Activated naive CD8-positive, alpha-beta T cell treated with anti-CD3 and anti-CD28 coated beads, Interleukin-2, amount 10 ng/mL, durations not matched to agents 7 days and 5 days (primary cell): ENCODE results near the gene NOTCH1. TPM values are rescaled to one million over a fixed set of nuclear protein-coding genes. Genes with fewer than 3 reads are reported as not detected.

Experiments
- ATAC-seq: fragments of 150-1000 bp; cut with Tn5 transposase; one replicate; pipeline ENCODE4 v1.10.0; 2021; ENCODE audit warnings: low read depth, moderate library complexity
- POLR2A ChIA-PET: fragments of 350-600 bp; sonication (Branson Sonifier 250); formaldehyde crosslinking; loops from one replicate; lab custom pipeline; 2021; ENCODE audit warnings: antibody characterized with exemption; lab: Charles Lee
- DNase-seq: peaks from one replicate; pipeline ENCODE4 v3.0.0; 2021
- H3K27ac Mint-ChIP-seq: one replicate; pipeline ENCODE4 v1.8.0; 2022; ENCODE audit warnings: mild to moderate bottlenecking, mixed read lengths
- H3K27me3 Mint-ChIP-seq: one replicate; pipeline ENCODE4 v1.8.0; 2022; ENCODE audit warnings: mild to moderate bottlenecking, moderate library complexity, mixed read lengths
- H3K36me3 Mint-ChIP-seq: one replicate; pipeline ENCODE4 v1.8.0; 2021; ENCODE audit warnings: mild to moderate bottlenecking, mixed read lengths
- H3K4me1 Mint-ChIP-seq: one replicate; pipeline ENCODE4 v1.8.0; 2021; ENCODE audit warnings: mixed read lengths
- H3K4me3 Mint-ChIP-seq: one replicate; pipeline ENCODE4 v1.8.0; 2022; ENCODE audit warnings: mild to moderate bottlenecking, moderate library complexity, mixed read lengths
- H3K9me3 Mint-ChIP-seq: one replicate; pipeline ENCODE4 v1.8.0; 2021; ENCODE audit warnings: mixed read lengths
- total RNA-seq, 2 experiments: library from RNA; stranded (reverse); gene quantifications; one replicate each; pipeline ENCODE4 v1.2.3, GENCODE V29; 2021

NOTCH1 gene
- total RNA-seq: 10 to 100 TPM; 67.0 to 70.2 TPM

DNA sequence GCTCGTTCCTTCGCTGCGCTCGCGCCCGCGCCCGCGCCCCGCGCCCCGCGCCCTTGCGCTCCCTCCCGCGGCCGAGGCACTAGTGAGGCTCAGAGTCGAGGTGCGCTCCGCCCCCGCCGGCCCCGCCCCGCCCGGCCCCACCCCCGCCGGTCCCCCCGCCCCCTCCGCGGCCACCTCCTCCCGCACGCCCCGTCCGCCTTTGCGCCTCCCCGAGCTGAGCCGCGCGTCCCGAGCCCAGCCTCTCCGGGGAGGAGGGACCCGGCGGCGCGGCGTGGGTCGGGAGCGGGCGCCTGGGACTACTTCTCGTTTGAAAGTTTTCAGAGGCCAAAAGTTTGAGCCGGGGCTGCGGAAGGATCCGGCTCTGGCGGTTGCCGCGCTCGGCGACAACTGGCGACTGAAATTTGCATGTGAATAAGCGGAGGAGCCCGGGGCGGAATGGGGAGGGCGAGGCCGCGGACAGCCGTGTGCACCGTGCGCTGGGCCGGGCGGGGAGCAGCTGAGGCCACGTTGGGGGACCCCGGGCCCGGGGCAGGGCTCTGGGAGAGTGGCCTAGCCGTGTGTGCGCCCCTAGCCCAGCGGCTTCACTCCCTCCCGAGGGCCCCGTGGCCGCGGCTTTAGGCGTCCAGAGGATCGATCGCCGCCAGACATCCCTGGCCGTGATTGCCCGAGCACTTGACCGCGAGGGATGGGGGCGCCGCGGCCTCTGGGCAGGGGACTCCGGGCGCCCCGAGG lies at the start of gene NOTCH1:
Gene NOTCH1, minus strand, starts transcription at position 84 of the 732 bp plus-strand sequence. CDS start 262 bp downstream, outside the sequence.
- Mint-ChIP-seq H3K27ac (peak within 1 kb of the TSS; percentile 89), H3K27me3 (no peaks in the 10 kb centered on the region), H3K36me3 (peaks cover 3% of the 10 kb centered on the region), H3K4me3 (peak within 1 kb of the TSS; percentile 93), H3K4me1 (peaks cover 11% of the 10 kb centered on the region), H3K9me3 (no peaks in the 10 kb centered on the region)
- POLR2A ChIA-PET: interaction anchor here (0.6 to 1.5 kb wide), 4 partner anchors 9 to 182 kb away, joined by 3 to 13 read pairs (median 4); no protein-coding TSS in a partner anchor
- ATAC-seq: peak; percentile 76
- DNase-seq: peak; percentile 90

- POLR2A ChIA-PET: no interaction called here
- Mint-ChIP-seq H3K4me3 (no peak overlapping the region), H3K27ac (no peak overlapping the region), H3K4me1 (no peaks in the 10 kb centered on the region), H3K27me3 (no peaks in the 10 kb centered on the region), H3K36me3 (no peaks in the 10 kb centered on the region), H3K9me3 (no peaks in the 10 kb centered on the region)
- DNase-seq (no peak), ATAC-seq (no peak)
Measured at GRCh38 chr9:136594492-136594891, 48.6 kb upstream of the NOTCH1 start.

- H3K4me1 Mint-ChIP-seq: peaks cover 7% of the 10 kb centered on the region
- POLR2A ChIA-PET: no interaction called here
- no peak overlapping the region for H3K4me3 Mint-ChIP-seq
- H3K9me3 Mint-ChIP-seq: no peaks in the 10 kb centered on the region
- no peaks in the 10 kb centered on the region for H3K27me3 Mint-ChIP-seq
- DNase-seq (no peak), ATAC-seq (no peak)
- H3K27ac Mint-ChIP-seq: no peak overlapping the region
- no peaks in the 10 kb centered on the region for H3K36me3 Mint-ChIP-seq
Measured at GRCh38 chr9:136593581-136593980, 47.7 kb upstream of the NOTCH1 start.

DNA sequence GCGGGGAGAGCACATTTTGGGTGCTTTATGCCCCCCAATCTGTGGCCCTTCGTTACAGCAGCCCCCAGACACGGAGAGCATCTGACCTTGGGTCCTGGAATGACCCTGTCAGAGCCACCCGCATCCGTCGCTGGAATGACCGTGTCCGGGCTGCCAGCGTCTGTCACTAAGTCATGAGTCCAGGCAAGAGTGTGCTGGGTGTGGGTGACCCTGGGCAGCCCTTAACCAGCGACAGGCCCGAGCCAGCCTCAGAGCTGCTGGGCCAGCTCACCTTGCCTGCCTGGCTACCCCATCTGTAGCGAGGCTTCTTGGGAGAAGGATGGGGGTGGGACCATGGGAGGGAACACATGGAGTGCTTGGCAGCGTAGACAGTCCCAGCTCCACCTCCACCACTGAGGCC lies 46.8 kb upstream of the NOTCH1 start:
- Mint-ChIP-seq H3K9me3 (no peaks in the 10 kb centered on the region), H3K4me1 (peaks cover 11% of the 10 kb centered on the region), H3K4me3 (no peak overlapping the region), H3K27ac (no peak overlapping the region), H3K27me3 (no peaks in the 10 kb centered on the region), H3K36me3 (no peaks in the 10 kb centered on the region)
- ATAC-seq: no peak
- POLR2A ChIA-PET: no interaction called here
- no peak for DNase-seq

DNA sequence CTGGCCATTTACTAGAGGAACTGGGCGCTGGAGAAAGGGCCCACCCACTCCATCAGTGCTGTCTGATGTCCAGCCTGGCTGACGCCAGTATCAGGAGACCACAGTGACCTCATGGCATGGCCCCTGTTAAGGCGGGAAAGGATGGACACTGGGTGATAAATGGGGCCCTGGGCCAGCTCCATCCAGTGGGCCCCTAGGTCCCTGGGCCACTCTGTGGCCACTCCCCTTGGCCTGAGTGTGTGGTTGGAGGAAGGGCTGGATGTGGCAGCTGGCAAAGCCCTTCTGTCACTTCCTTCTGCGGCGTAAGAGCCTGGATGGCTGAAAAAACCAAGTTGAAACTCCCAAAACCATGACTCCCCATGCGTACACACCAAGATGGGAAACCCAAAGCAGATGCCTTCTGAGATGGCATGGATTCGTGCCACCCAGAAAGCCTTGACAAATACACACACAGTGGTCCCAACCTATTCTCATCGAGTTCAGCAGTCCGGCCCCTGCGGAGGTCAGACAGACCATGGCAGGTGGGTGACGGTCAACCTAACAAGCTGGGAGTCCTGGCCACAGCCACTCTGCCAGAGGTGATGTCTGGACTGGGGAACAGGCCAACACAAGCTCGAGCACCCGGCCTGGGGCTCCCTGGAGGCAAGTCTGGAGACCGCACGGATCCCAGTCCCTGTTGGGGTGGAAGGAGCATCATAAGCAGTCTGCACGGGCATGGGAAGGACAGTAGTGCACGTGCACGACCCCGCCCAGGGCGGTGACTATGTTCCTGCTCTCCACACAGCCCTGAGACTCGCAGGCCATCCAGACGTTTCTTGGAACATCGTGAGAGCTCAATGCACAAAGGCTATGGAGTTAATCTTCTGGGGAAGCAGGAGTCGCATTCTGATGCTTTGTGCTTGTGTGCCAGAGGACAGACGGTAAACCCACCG lies 45.2 kb upstream of the NOTCH1 start:
- Mint-ChIP-seq H3K27ac (no peak overlapping the region), H3K27me3 (no peaks in the 10 kb centered on the region), H3K4me1 (peaks cover 11% of the 10 kb centered on the region), H3K4me3 (no peak overlapping the region), H3K36me3 (no peaks in the 10 kb centered on the region), H3K9me3 (no peaks in the 10 kb centered on the region)
- ATAC-seq: no peak
- DNase-seq: no peak
- POLR2A ChIA-PET: no interaction called here

- no peak overlapping the region for H3K4me3 Mint-ChIP-seq
- POLR2A ChIA-PET: no interaction called here
- no peaks in the 10 kb centered on the region for H3K9me3 Mint-ChIP-seq
- H3K36me3 Mint-ChIP-seq: no peaks in the 10 kb centered on the region
- ATAC-seq (no peak), DNase-seq (no peak)
- no peaks in the 10 kb centered on the region for H3K27me3 Mint-ChIP-seq
- no peak overlapping the region for H3K27ac Mint-ChIP-seq
- peaks cover 11% of the 10 kb centered on the region for H3K4me1 Mint-ChIP-seq
Measured at GRCh38 chr9:136589766-136590763, 44.2 kb upstream of the NOTCH1 start.

- H3K27ac Mint-ChIP-seq: peak overlapping the region; percentile 71
- POLR2A ChIA-PET: interaction anchor here (0.6 kb wide), 1 partner anchor 51 kb away, joined by 4 read pairs; no protein-coding TSS in a partner anchor
- ATAC-seq: peak; percentile 12
- DNase-seq: no peak
- H3K36me3 Mint-ChIP-seq: no peaks in the 10 kb centered on the region
- peaks cover 11% of the 10 kb centered on the region for H3K4me1 Mint-ChIP-seq
- no peaks in the 10 kb centered on the region for H3K9me3 Mint-ChIP-seq
- no peaks in the 10 kb centered on the region for H3K27me3 Mint-ChIP-seq
- peak overlapping the region; percentile 42 for H3K4me3 Mint-ChIP-seq
Measured at GRCh38 chr9:136588663-136589464, 43.0 kb upstream of the NOTCH1 start.

GRCh38 chr9:136587944-136588662 lies 42.3 kb upstream of the NOTCH1 start:
- POLR2A ChIA-PET: interaction anchor here (0.6 to 0.7 kb wide), 2 partner anchors 52 to 113 kb away, joined by 4 to 5 read pairs; no protein-coding TSS in a partner anchor
- H3K27ac Mint-ChIP-seq: no peak overlapping the region
- ATAC-seq: peak; percentile 9

GRCh38 chr9:136587145-136587943 lies 41.5 kb upstream of the NOTCH1 start:
- ATAC-seq (no peak), DNase-seq (no peak)
- Mint-ChIP-seq H3K4me1 (peaks cover 11% of the 10 kb centered on the region), H3K4me3 (no peak overlapping the region), H3K27me3 (no peaks in the 10 kb centered on the region), H3K9me3 (no peaks in the 10 kb centered on the region), H3K36me3 (no peaks in the 10 kb centered on the region), H3K27ac (no peak overlapping the region)
- POLR2A ChIA-PET: interaction anchor here (0.7 kb wide), 1 partner anchor 114 kb away, joined by 5 read pairs; no protein-coding TSS in a partner anchor

More at GRCh38 chr9:136587944-136588662, 42.3 kb upstream of the NOTCH1 start:
- no peaks in the 10 kb centered on the region for H3K36me3 Mint-ChIP-seq
- no peaks in the 10 kb centered on the region for H3K27me3 Mint-ChIP-seq
- DNase-seq: no peak
- H3K4me1 Mint-ChIP-seq: peaks cover 11% of the 10 kb centered on the region
- no peaks in the 10 kb centered on the region for H3K9me3 Mint-ChIP-seq
- peak overlapping the region; percentile 42 for H3K4me3 Mint-ChIP-seq

GRCh38 chr9:136586391-136586953 lies 40.6 kb upstream of the NOTCH1 start:
- Mint-ChIP-seq H3K4me3 (no peak overlapping the region), H3K9me3 (no peaks in the 10 kb centered on the region), H3K27ac (no peak overlapping the region), H3K27me3 (no peaks in the 10 kb centered on the region), H3K4me1 (peaks cover 11% of the 10 kb centered on the region), H3K36me3 (no peaks in the 10 kb centered on the region)
- ATAC-seq: no peak
- POLR2A ChIA-PET: no interaction called here
- no peak for DNase-seq
